Panc1 (cell line): ENCODE data around the gene SFRP4. TPM values are rescaled to one million over a fixed set of nuclear protein-coding genes. Genes with fewer than 3 reads are reported as not detected.

Experiments
- ATAC-seq: fragments of 200-7000 bp; cut with Tn5 transposase; 2 replicates; pipeline ENCODE4 v1.9.1; 2020; ENCODE audit warnings: mild to moderate bottlenecking, moderate library complexity
- BruUV-seq: library from RNA; stranded (reverse); fragments of 400-500 nt; replicated peaks from 2 replicates; lab custom pipeline; 2021; lab: Mats Ljungman, UMichigan
- CTCF ChIA-PET: fragments of 300-600 bp; sonication (Branson Sonifier 250); formaldehyde crosslinking; loops from one replicate; lab custom pipeline; 2022; ENCODE audit warnings: antibody characterized with exemption; lab: Charles Lee
- POLR2A ChIA-PET: fragments of 300-600 bp; sonication (Branson Sonifier 250); formaldehyde crosslinking; loops from one replicate; lab custom pipeline; 2022; ENCODE audit warnings: antibody characterized with exemption; lab: Charles Lee
- DNase-seq: peaks from one replicate; pipeline ENCODE4 v3.0.0-alpha.2; 2010; ENCODE audit warnings: low read depth, low spot score
- H3K27ac ChIP-seq: 2 replicates; pipeline ENCODE4 v1.5.1; 2011; ENCODE audit warnings: mild to moderate bottlenecking, low read length, inconsistent platforms
- H3K27me3 ChIP-seq: fragments of 200-500 bp; sonication (Bioruptor generic); 2 replicates; pipeline ENCODE4 v1.6.0; 2014; ENCODE audit warnings: low read length, inconsistent platforms; ENCODE audit not compliant: control insufficient read depth, insufficient read depth
- H3K36me3 ChIP-seq: fragments of 200-500 bp; sonication (Bioruptor generic); 2 replicates; pipeline ENCODE4 v1.5.1; 2014; ENCODE audit warnings: inconsistent platforms, mild to moderate bottlenecking, low read length, moderate library complexity; ENCODE audit not compliant: control insufficient read depth, insufficient read depth
- H3K4me1 ChIP-seq: 2 replicates; pipeline ENCODE4 v1.5.1; 2011; ENCODE audit warnings: inconsistent platforms, mild to moderate bottlenecking, low read length, moderate library complexity; ENCODE audit not compliant: control insufficient read depth, insufficient read depth
- H3K4me3 ChIP-seq, 2 experiments: 2 replicates each; pipeline ENCODE4 v1.5.1; 2011 to 2012; ENCODE audit warnings: low read depth in 2 of 2, low read length in 2 of 2, mild to moderate bottlenecking in 2 of 2, inconsistent platforms in 1 of 2, moderate library complexity in 1 of 2
- H3K9me3 ChIP-seq: fragments of 200-500 bp; sonication (Bioruptor generic); 2 replicates; pipeline ENCODE4 v1.5.1; 2014; ENCODE audit warnings: low read depth, mild to moderate bottlenecking, inconsistent platforms, low read length, moderate library complexity; ENCODE audit not compliant: control insufficient read depth, insufficient read depth
- POLR2AphosphoS5 ChIP-seq: IDR thresholded peaks from 2 replicates; pipeline ENCODE4 v1.6.1; 2012; ENCODE audit warnings: mild to moderate bottlenecking, low read depth, low read length, moderate library complexity
- SIN3A ChIP-seq: IDR thresholded peaks from 2 replicates; pipeline ENCODE4 v1.6.1; 2012; ENCODE audit warnings: low read depth, mild to moderate bottlenecking, low read length, moderate library complexity, borderline replicate concordance; ENCODE audit not compliant: insufficient read depth
- TCF7L2 ChIP-seq: IDR thresholded peaks from 2 replicates; pipeline ENCODE4 v1.6.1; 2011; ENCODE audit warnings: mild to moderate bottlenecking, low read depth, low read length, inconsistent platforms
- in situ Hi-C: cut with HindIII; loops from 2 replicates; pipeline ENCODE4 v1.10.0; 2016; ENCODE audit warnings: low sequenced_read_pairs, low pct_unique_long_range_greater_than_20kb
- intact Hi-C: fragments of 100-400 bp; cut with micrococcal nuclease; formaldehyde crosslinking; loops from one replicate; pipeline ENCODE4 v1.10.0; 2022; ENCODE audit not compliant: unreplicated experiment
- total RNA-seq: library from RNA; stranded (reverse); gene quantifications from one replicate; pipeline ENCODE4 v1.2.1, GENCODE V29; 2021; ENCODE audit not compliant: unreplicated experiment
- TF ChIP-seq, protein P1 (sequence below), 2 experiments: IDR thresholded peaks; 2 replicates each; pipeline ENCODE4 v1.6.1; 2011 to 2012; ENCODE audit warnings: low read depth in 2 of 2, control low read depth in 1 of 2, low read length in 1 of 2, mild to moderate bottlenecking in 1 of 2, moderate library complexity in 1 of 2; ENCODE audit not compliant: insufficient read depth in 1 of 2
- TF ChIP-seq, protein P2 (sequence below): fragments of 450-650 bp; IDR thresholded peaks from 2 replicates; pipeline ENCODE4 v1.5.1; 2017; ENCODE audit warnings: mild to moderate bottlenecking

Gene SFRP4
- total RNA-seq, 1 experiment from 2014 or later: 0.74 TPM

DNA sequence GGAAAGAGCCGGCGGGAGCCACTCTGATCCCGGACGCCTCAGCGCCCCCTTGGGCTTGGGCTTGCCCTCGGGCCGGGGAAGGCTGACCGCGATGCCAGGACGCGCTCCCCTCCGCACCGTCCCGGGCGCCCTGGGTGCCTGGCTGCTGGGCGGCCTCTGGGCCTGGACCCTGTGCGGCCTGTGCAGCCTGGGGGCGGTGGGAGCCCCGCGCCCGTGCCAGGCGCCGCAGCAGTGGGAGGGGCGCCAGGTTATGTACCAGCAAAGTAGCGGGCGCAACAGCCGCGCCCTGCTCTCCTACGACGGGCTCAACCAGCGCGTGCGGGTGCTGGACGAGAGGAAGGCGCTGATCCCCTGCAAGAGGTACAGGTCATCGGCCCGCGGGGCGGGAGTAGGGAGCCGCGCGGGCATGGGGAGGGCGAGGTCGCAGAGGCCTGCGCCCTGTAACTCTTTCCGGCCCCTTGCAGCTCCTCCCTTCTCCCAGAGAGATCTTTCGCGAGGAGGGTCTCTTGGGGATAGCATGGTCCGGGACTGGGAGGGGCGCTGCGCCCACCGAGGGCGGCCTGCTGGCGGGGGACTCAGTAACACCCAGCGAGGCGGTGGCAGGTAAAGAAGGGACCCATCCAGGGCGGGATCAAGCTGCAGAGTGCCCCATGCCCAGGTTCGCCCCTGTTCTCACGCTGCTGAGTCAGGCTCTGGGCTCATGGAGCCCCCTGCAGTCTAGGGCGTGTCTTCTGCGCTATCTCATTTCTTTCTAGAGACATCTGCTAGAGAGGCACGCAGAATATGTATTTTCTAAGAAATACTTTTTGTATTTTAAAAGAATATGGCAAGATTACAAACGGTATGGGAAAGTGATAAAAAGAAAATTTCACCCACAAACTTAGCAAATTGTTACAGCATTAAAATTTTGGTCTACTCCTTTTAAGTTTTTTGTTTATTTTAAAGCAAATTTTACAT is 4.5 kb upstream of the SFRP4 start:
- H3K27ac ChIP-seq: peak overlapping the region; percentile 84
- H3K4me3 ChIP-seq: peak overlapping the region; percentile 54 to 82
- no peaks in the 10 kb centered on the region; the same call in none of the 2 replicates for H3K27me3 ChIP-seq
- in situ Hi-C loops: no loop called here
- ChIA-PET CTCF (interaction anchor here (0.6 to 0.7 kb wide), 2 partner anchors 441 to 544 kb away, joined by 3 to 5 read pairs; no protein-coding TSS in a partner anchor), POLR2A (no interaction called here)
- peak; percentile 85 for ATAC-seq
- intact Hi-C loops: no loop called here
- DNase-seq: no peak
- TF ChIP-seq POLR2AphosphoS5: no peak; the same call in none of the 2 replicates
- TF ChIP-seq, protein P1, sequence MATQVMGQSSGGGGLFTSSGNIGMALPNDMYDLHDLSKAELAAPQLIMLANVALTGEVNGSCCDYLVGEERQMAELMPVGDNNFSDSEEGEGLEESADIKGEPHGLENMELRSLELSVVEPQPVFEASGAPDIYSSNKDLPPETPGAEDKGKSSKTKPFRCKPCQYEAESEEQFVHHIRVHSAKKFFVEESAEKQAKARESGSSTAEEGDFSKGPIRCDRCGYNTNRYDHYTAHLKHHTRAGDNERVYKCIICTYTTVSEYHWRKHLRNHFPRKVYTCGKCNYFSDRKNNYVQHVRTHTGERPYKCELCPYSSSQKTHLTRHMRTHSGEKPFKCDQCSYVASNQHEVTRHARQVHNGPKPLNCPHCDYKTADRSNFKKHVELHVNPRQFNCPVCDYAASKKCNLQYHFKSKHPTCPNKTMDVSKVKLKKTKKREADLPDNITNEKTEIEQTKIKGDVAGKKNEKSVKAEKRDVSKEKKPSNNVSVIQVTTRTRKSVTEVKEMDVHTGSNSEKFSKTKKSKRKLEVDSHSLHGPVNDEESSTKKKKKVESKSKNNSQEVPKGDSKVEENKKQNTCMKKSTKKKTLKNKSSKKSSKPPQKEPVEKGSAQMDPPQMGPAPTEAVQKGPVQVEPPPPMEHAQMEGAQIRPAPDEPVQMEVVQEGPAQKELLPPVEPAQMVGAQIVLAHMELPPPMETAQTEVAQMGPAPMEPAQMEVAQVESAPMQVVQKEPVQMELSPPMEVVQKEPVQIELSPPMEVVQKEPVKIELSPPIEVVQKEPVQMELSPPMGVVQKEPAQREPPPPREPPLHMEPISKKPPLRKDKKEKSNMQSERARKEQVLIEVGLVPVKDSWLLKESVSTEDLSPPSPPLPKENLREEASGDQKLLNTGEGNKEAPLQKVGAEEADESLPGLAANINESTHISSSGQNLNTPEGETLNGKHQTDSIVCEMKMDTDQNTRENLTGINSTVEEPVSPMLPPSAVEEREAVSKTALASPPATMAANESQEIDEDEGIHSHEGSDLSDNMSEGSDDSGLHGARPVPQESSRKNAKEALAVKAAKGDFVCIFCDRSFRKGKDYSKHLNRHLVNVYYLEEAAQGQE (IDR thresholded peaks at IDR 0.05; ENCODE audit: insufficient read depth in 1 of 2, low read depth in 2 of 2, low read length in 1 of 2): no peak
- TF ChIP-seq, protein P2, sequence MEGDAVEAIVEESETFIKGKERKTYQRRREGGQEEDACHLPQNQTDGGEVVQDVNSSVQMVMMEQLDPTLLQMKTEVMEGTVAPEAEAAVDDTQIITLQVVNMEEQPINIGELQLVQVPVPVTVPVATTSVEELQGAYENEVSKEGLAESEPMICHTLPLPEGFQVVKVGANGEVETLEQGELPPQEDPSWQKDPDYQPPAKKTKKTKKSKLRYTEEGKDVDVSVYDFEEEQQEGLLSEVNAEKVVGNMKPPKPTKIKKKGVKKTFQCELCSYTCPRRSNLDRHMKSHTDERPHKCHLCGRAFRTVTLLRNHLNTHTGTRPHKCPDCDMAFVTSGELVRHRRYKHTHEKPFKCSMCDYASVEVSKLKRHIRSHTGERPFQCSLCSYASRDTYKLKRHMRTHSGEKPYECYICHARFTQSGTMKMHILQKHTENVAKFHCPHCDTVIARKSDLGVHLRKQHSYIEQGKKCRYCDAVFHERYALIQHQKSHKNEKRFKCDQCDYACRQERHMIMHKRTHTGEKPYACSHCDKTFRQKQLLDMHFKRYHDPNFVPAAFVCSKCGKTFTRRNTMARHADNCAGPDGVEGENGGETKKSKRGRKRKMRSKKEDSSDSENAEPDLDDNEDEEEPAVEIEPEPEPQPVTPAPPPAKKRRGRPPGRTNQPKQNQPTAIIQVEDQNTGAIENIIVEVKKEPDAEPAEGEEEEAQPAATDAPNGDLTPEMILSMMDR: peak; percentile 67
- TF ChIP-seq SIN3A: 0 out of 2 replicates have a peak, but pooled peaks have one; percentile 37
- peak; percentile 86 for TF ChIP-seq TCF7L2
- H3K36me3 ChIP-seq: no peaks in the 10 kb centered on the region
- H3K4me1 ChIP-seq: peaks cover 21% of the 10 kb centered on the region
- no TSS peak for BruUV-seq
- H3K9me3 ChIP-seq: peaks cover 15% of the 10 kb centered on the region; the same call in 1 of the 2 replicates

DNA sequence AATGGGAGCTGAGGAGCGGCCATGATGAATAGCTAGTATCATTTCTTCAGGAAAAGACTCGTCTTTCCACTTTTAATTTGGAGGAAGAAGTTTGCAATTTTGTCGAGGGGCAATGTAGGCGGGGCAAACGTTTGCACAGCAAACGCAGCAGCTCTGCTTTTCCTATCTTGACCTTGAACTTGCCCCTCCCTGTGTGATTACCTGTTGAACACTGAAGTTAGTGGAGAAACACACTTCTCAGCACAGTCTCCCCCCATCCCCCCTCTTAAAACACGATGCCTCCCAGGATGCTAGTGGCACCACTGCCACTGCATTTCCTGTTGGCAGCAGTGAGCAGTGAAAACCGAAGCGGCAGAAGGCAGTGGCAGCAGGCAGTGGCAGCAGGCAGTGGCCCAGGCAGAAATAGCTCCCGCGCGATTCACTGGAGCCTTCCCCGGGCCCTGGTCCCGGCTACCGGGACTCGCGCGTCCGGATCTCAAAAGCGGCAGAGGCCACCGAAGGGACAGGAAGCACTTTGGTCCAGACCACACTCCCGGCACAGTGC is 3.8 kb upstream of the SFRP4 start, which contains the start of gene EPDR1:
EPDR1 (plus strand) TSS at position 336 of the 544 bp plus-strand sequence. CDS start 300 bp downstream, outside the sequence.
- Histone ChIP-seq H3K27ac (peak within 1 kb of the TSS; percentile 84), H3K9me3 (peaks cover 10% of the 10 kb centered on the region; the same call in 1 of the 2 replicates), H3K36me3 (no peaks in the 10 kb centered on the region), H3K4me1 (peaks cover 26% of the 10 kb centered on the region), H3K27me3 (peaks cover 2% of the 10 kb centered on the region), H3K4me3 (peak within 1 kb of the TSS; percentile 54 to 82)
- TF ChIP-seq TCF7L2 (no peak; the same call in 1 of the 2 replicates), POLR2AphosphoS5 (peak; percentile 73), SIN3A (no peak)
- TF ChIP-seq, protein P1 (IDR thresholded peaks at IDR 0.05; ENCODE audit: insufficient read depth in 1 of 2, low read depth in 2 of 2, low read length in 1 of 2): 0 out of 4 replicates have a peak, but pooled peaks of 1 of the 2 experiments have one; percentile 4
- TF ChIP-seq, protein P2: peak; percentile 77
- in situ Hi-C loops (no loop called here), intact Hi-C loops (no loop called here)
- ChIA-PET CTCF (interaction anchor here (0.6 to 0.7 kb wide), 2 partner anchors 441 to 543 kb away, joined by 3 to 5 read pairs; no protein-coding TSS in a partner anchor), POLR2A (interaction anchor here (0.8 kb wide), 1 partner anchor 18 kb away, joined by 3 read pairs; no protein-coding TSS in a partner anchor)
- DNase-seq (no peak), ATAC-seq (peak; percentile 88)
- no TSS peak for BruUV-seq
